Superior temporal gyrus (tissue), 1 donor: ENCODE results near the gene LMX1B.
"Not testable (repeated sequence)": the region's sequence is repeated elsewhere in the genome, so short reads cannot be mapped to it uniquely, and the experiment has no call there.

Source experiments
- DNase-seq: peaks from one replicate; pipeline ENCODE4 v3.0.0-alpha.2; 2016; ENCODE audit errors: extremely low spot score

LMX1B gene

GRCh38 chr9:126633881-126634558 is 20.3 kb downstream of the LMX1B start:
- no peak for DNase-seq

GRCh38 chr9:126635061-126635460 is 21.3 kb downstream of the LMX1B start:
- no peak for DNase-seq

GRCh38 chr9:126635661-126636439 is 22.1 kb downstream of the LMX1B start:
- no peak for DNase-seq

GRCh38 chr9:126636983-126637798 is 23.5 kb downstream of the LMX1B start:
- no peak for DNase-seq

- DNase-seq: no peak
Measured at GRCh38 chr9:126638571-126639132, 24.9 kb downstream of the LMX1B start.

- no peak for DNase-seq
Measured at GRCh38 chr9:126639318-126640000, 25.7 kb downstream of the LMX1B start.

GRCh38 chr9:126641118-126641851 is 27.6 kb downstream of the LMX1B start:
- no peak for DNase-seq

- DNase-seq: no peak
Measured at GRCh38 chr9:126642010-126642744, 28.4 kb downstream of the LMX1B start.

- no peak for DNase-seq
Measured at GRCh38 chr9:126642839-126643238, 29.1 kb downstream of the LMX1B start.

GRCh38 chr9:126643945-126644527 is 30.3 kb downstream of the LMX1B start:
- no peak for DNase-seq

GRCh38 chr9:126646162-126646561 is 32.4 kb downstream of the LMX1B start:
- DNase-seq: no peak

- no peak for DNase-seq
Measured at GRCh38 chr9:126647585-126648411, 34.1 kb downstream of the LMX1B start.

GRCh38 chr9:126649477-126649876 is 35.7 kb downstream of the LMX1B start:
- DNase-seq: no peak

GRCh38 chr9:126650404-126651341 is 36.9 kb downstream of the LMX1B start:
- DNase-seq: no peak

GRCh38 chr9:126652140-126652582 is 38.4 kb downstream of the LMX1B start:
- DNase-seq: no peak

- no peak for DNase-seq
Measured at GRCh38 chr9:126654124-126654523, 40.4 kb downstream of the LMX1B start.

GRCh38 chr9:126656214-126656613 is 42.5 kb downstream of the LMX1B start:
- DNase-seq: not testable (repeated sequence)
